Epidermal melanocyte (primary cell): ENCODE results near the gene PELI2.

Experiments
- DNase-seq: peaks from one replicate; pipeline ENCODE4 v3.0.0; 2011; ENCODE audit warnings: low spot score; ENCODE audit not compliant: insufficient read length

Gene PELI2

DNA sequence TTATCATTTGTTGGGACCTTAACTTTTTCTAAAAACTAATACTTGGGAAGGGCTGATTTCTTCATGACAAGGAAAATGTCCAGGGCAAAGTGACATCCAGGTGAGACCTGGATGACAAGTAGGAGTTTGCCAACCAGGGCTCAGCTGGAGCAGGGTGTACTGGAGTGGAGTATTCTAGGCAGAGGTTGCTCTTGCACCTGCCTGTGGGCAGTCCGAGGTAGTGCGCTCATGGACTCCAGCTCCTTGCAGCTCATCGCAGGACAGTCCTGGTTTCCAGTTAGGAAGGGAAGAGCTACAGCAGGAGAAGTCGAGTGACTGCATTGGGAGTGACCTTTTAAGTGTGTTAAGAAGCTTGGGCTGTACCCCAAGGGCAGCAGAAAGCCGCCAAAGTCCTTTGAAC lies 175.9 kb downstream of the PELI2 start:
- DNase-seq: no peak

DNA sequence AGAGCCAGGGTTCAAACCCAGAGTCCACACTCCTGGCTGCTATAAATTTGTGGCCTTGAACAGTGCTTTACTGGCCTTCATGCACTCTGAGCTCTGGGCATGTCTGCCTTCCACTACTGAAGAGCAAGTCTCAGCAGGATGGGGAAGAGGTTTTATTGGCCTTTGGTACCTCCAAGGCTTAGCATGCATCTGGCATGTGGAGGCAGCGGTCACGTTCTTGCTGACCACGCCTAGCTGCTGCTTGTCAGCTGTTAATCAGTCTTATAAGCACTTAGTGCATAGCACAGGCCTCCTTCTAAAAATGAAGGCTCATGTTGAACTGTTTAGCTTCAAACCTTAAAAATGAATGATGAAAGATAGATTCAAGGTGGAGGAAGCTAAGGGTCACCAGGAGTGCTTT lies 177.5 kb downstream of the PELI2 start:
- no peak for DNase-seq

DNA sequence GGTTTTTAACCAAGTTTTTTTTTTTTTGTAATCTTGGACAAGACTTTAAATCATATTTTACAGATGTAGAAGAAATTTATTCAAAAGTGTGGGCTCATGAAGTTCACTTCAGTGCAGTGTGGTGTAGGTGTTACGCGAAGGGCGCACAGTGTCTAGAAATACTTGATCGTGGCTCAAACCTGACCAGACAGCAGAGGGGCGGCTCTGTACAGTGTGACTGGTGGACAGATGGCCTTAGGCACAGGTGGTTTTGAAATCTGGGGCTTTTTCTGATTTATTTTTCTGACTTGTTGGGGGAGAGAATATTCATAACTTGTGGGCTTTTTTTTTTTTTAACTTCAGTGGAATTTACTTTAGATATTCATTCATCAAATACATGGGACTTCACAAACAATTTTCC lies 179.2 kb downstream of the PELI2 start:
- DNase-seq: no peak

DNA sequence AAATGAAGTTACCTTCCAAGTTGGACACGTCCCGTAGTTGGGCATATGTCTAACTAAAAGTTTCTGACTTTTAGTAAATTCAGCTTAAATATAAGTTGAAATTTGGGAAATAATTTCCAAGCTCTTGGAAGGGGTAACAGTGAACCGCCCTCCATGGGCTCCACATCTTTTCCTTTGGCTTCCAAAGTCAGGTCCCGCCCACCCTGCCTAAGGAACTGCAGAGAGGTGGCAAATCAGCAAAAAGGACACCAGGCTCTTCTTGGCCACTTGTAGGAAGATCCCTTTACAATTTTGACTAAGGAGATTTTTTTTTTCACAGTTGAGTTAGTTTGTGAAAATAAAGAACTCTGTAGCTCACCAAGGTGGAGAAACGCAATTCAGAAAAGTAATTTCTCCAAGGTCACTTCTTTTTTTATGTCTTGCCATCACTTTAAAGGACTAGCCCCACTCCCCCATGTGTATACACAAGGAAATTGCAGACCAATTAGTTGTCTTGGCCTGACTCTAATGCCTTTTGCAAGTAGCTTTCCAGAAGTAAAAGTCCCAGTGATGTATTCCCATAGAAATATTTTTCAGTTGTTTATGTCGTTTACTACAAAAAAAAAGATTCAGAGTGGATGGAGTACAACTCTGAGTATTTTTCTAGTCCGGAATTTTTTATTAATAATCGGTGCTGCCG lies 181.2 kb downstream of the PELI2 start:
- DNase-seq: no peak

DNA sequence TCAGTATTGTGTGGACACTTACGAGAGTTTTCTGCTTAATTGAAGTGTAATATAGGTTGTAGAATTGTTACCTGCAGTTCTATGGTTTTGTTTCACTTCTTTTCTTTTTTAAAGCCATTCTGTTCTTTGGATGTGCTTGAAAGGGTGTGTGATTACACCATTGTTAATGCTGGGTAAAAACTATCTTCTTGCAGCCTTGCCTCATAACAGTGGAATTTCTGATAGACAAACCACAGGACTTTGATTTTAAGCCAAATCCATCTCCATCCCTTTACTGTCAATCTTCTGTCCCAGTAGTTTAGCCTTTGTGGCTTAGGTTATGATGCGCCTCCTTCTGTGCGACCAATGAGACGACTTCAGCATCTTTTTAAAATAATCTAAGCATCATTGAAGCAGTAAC lies 182.3 kb downstream of the PELI2 start:
- no peak for DNase-seq

DNA sequence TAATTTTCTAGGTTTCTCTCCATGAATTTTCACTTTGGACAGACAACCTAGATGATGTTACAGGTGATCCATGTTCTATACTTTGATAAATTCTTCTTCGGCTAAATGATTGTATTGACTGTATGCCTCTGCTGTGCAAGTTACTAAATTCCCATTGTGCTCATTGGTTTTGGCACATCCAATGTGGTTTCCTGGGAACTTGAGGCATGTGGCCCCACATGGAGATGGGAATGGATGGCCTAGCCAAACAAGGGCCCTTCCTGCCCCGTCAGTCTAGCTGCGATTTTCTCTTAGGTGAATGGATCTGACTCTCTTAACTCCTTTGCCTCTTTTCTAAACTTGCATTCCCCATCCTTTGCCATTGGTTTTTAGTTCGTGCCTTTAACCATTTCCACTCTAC lies 186.2 kb downstream of the PELI2 start:
- no peak for DNase-seq

DNA sequence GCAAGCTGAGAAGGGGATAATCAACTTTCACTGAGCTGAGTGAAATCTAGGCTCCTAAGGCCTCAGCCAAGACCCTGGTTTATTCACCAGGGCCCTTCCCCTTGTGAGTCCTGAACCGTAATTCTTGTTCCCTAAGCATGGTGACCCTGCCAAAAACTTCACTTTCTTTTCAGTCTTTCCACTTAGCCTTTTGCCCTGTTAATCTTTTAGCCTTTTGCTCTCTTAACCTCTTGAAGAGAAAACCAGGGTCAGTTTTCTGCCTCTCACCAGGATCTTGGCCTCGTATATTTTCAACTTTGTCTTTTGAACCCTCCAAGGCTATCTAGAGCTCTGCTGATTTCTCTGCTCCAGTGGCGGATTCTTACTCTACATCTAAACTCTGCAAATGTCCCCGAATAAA lies 191.0 kb downstream of the PELI2 start:
- DNase-seq: no peak

DNA sequence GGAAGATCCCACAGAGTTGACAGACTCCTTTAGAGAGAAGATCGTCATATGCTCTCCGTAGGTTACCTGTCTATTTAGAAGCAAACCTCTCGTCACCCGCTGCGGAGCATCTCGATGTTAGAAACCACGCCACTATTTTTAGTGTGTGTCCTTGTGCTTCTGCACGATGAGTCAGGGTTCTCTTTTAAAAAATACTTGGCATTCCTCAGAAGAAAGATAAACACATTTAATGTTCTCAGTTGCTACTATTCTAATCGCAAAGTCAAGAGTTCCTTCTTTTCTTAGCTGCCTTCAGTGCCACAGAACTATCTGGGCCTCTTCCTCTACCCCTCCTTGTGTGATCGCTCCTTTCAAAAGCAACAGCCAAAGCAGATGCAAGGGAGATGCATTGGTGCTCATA lies 192.4 kb downstream of the PELI2 start:
- no peak for DNase-seq

DNA sequence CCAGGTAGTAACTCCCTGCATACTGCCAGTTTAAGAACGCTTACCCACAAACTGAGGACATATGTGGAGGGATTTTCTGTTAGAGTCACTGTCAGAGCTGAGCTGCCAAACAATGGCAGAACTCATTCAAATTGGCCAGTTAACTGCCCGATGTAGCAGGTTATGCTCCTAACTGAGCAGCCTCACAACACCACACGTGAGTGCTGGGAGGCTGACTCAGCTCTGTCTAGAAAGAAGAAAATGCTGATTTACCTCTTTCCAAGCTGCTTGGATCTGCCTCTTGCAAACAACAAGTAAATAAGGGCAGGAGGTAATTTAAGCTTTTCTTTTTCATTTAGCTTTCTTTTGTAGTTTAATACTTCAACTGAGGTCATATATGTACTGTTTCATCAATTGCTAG lies 195.6 kb downstream of the PELI2 start:
- no peak for DNase-seq

DNA sequence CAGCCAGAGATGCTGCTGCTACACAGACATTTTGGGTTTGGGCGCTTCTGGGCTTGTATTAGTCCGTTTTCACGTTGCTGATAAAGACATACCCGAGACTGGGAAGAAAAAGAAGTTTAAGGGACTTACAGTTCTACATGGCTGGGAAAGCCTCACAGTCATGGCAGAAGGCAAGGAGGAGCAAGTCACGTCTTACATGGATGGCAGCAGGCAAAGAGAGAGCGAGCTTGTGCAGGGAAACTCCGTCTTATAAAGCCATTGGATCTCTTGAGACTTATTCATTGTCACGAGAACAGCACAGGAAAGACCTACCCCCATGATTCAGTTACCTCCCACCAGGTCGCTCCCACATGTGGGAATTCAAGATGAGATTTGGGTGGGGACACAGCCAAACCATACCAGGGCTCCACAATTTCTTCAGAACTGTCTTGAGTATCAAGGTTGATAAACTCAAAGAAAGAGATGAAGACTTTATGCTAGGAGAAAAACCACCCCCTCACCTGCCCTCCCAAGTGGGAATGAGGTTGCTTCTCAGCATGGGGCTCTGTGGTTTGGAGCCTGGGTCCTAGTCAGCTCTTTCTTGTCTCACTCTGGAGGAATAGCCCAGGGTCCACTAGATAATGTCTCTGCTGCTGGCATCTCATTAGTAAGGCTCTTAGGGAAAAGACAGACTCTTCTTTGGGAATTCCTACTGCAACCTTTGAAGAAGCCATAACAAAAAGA lies 200.3 kb downstream of the PELI2 start:
- no peak for DNase-seq

DNA sequence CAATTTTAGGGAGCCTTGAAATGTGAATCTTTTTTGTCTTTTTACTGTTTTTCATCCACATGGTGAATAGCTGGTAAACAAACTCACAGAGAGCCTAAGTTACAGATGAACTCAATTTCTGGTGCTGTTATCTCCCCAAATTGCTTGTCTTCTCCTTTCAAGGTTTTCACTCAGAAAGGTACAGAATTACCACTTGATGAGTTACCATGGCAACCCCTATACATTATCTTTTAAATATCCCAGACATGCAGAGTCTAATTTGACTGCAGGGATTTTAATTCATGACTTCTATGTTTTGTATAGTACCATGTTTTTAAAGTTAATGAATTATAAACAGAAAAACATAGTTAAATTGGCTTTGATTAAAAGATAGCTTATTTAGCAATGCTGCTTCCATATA lies 203.7 kb downstream of the PELI2 start:
- no peak for DNase-seq

DNA sequence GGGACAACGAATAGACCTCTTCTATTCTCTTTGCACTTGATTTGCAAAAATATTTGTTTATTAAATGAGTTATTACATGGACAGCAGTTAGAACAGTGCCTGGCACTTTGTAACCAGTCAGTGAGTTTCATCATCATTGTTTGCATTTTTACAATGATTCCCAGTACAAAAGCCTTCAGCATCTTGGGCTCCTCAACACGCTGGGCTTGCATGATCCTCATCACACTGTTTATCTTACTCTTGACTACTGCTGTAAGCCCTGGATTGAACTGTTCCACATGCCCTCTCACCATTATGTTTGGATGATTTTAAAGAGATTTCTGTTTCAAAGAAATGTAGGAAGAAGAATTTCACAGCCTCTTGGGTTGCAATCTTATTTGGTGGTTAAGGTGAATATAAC lies 204.3 kb downstream of the PELI2 start:
- DNase-seq: no peak

DNA sequence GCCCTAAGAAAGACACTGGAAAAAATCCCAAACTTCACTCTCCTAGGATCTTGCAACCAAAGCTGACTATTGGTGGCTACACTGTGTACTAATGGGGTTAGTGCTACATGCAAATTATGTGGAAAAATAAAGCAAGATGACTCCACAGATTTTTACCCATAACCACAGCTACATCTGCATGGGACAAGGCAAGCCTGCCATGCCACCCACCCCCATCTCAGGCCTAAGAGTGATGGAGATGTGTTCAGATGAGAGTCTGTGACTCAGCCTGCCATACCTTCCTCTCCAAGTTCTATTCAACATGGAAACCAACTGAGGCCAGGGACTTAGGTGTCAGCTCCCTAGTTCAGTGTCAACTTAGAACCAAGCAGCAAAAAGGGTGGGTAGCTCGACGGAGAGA lies 206.2 kb downstream of the PELI2 start:
- no peak for DNase-seq

DNA sequence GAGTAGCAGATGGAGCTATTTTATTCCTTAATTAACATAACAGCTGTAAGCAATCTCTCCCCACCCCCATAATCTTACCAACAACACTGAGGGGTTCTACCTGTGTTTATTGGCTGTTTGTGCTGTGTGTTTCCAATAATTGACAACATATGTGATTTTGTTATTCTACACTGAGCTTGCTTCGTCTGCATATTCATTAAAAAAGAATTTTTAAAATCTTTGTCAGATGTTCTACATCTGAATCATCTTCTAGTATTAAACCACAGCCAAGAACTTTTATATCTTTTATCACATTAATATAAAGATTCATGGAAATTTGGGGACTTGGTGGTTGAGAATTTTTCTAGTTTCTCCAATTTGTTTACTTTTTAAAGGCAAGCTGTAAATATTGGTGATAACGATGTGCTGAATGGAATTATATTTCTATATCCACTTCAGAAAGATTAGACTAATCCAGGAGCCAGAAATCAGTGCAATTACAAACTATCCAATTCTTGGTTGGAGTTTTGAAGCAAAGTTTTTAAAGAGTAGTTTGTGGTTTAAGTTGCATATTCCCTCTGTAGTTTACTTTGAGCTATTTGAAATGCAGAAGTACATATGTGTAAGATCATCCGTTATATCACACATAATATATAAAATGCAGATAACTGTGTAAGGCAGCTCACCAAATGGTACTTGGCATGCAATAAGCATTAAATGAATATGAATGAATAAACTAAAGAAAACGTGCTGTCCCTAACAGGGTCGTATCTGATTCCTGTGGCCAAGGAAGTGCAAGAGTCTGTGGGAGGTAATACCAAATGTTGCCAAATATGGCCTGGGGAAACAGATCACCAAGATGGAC lies 206.9 kb downstream of the PELI2 start:
- DNase-seq: no peak

DNA sequence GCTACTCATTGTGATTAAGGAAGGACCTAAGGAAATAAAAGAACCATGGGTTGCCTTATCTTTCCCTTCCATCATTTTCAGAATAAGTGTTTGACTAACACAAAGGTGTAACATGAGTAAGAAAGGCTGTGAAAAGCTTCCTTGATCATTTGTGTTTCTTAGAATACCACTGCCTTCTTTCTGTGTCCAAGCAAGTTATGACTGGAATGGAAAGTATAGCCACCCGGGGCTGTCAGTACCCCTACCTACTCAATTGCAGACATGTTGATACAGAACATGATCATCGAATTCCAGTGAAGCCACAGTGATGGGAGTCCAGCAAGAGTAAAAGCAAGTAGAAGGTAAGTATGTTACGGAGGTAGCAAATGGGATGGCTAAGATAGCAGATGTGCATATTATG lies 209.8 kb downstream of the PELI2 start:
- DNase-seq: no peak

DNA sequence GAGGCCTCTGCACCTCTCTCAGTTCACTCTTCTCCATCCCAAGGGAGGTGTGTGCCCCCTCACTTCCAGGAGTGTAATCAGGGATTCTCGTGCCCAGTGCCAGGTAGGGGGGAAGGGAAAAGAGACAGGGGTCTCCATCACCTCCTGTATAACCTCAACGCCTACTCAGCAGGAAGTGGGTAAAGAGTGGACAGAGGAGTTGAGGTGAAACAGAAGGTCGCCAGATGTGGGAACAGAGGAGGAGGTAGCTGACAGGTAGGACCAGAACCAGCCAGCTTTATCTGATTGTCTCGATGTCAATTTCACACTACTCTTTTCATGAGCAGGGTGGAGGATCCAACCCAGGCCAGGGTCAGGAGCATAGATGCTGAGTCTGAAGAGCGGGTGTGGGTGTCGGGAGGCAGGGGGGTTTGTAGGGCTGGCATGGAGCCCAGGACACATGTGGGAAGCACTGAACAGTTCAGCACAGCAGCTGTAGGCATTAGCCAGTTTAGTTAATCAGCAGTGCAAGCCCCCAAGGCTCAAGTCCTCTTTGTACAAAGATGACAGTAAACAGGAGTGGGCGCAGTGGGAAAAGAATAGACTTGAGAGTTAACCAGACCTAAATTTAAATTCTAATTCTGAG lies 213.5 kb downstream of the PELI2 start:
- DNase-seq: no peak

DNA sequence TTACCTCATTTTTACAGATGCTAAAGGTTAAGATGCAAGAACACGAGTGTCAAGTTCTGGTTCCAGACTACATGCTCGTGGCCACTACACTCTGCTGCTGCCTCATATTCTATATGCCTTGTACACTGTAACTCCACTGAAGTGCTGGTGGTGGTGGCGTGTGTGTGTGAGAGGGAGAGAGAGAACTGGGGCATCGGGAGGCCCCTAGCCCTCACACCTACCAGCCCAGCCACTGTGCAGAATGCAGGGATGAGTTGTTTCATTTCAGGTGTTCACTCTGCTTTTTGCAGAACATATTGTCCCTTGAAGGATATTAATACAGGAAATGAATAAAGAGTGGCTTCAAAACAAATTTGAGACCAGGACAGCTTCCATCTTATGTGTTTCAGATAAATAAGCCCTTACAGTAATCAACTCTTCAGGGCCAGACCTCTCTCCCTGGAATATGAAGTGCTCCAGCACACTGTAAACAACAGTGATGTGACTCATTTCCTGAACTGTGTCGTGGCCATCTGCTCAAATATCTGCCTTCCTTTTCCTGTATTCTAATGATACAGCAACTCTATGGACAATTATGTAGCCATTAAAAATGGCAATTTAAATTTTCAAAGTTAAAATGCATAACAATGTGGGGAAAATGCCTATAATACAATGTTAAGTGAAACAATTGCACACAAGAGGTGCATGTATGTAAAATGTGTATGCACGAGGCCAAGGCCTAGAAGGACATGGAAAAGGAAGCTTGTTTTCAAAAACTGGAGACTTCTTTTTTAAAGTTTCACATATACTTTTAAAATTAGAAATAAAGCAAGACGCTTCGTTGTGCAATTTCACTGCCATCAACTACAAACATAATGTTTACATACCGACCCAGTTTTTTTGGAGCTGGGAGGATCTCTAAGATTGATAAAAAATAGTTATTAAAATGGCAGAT lies 215.4 kb downstream of the PELI2 start:
- DNase-seq: peak; percentile 25

DNA sequence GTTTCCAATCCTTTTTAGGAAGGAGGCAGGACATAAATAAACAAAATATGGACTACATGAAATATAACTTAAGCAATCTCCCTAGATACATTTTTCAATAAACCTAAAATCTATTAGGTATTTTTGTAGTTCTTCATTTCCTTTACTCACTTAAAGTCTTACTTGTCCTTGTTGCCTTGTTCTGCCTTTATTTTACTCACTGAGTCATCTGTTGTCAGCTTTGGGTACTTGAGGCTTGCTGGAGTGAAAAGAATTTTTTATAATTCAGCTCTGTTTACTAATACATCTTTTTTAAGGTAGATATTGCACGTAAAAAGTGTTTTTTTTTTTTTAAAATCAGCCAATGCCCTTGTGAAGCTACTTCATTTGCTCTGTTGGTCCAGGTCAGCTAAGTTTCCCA lies 216.2 kb downstream of the PELI2 start:
- no peak for DNase-seq

DNA sequence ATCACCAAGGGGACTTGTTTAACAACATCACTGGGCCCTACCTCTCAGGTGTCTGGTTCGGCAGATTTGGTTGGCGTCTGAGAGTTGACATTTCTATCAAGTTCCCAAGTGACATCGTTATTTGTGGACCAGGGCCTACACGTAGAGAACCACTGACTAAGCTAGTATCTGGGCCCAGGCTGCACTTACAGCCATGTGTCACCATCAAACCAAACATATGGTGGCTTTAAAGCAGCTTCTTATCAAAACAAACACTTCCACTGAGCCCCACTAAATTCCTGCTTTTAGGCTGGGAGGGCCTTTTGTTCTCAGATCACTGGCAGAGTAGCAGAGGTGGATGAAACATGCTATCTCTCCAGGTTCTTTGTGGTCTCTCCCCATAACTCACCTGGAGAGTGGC lies 220.5 kb downstream of the PELI2 start:
- no peak for DNase-seq

DNA sequence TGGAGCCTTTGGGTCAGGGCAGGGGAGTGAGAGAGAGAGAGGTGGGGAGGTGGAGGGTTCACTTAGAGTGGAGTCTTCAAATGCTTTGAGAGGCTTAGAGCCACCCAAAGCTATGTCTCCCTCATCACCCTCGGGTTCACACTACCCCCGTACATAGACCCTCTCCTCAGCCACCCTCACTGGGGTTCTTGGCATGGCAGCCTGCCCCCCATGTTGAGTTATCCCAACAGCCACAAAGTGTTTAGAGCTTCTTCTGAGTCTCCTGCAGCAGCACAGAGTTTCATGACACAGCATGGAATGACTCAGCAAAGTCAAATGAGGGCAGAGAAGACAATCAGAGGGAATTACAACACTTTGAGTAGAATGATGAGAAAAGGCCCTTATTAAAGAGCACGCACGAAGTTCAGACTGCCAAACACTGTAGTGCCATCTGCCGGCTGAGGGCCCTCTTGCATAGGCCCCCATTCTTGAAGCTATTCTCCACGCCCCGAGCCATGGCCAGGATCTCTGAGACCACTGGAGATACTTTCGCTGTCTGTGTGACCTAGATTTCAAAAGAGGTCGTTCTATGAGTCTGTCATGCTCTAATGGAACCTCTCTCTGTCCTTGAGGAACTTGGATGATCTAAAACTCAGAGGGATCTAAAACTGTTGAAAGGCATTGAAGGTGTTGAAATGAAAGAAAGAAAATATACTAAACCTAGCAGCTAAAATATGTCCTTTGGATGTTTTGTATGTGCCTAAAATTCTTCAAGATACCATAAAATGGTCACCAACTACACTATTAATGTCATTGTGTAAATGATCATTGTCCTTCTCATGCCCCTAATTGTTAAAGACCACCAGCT lies 221.9 kb downstream of the PELI2 start:
- DNase-seq: peak; percentile 86
